Bone marrow (tissue), 2 donors: ENCODE data around the gene CAST.

Experiments used
- DNase-seq, 2 donors: peaks; one replicate each; lab custom pipeline; 2025; lab: John Stamatoyannopoulos, UW

CAST gene

DNA sequence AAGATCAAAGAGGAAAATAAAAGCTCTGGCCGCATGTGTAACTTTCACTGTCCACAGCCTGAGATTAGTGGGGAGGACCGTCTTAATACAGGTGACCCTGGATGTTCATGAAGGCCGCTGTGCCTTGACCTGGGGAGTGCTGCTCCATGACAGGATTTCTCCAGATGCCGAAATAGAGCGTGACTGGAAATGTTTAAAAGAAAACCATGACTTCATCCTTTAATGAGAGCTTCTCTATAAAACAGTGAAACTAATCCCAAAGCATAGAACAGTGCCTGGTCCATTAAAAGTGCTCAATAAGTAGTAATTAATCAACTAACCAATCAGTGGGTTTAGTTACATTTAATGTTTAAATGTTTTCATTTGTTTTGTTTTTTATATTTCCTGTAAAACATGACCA lies 82.8 kb downstream of the CAST start:
- no peak for DNase-seq

DNA sequence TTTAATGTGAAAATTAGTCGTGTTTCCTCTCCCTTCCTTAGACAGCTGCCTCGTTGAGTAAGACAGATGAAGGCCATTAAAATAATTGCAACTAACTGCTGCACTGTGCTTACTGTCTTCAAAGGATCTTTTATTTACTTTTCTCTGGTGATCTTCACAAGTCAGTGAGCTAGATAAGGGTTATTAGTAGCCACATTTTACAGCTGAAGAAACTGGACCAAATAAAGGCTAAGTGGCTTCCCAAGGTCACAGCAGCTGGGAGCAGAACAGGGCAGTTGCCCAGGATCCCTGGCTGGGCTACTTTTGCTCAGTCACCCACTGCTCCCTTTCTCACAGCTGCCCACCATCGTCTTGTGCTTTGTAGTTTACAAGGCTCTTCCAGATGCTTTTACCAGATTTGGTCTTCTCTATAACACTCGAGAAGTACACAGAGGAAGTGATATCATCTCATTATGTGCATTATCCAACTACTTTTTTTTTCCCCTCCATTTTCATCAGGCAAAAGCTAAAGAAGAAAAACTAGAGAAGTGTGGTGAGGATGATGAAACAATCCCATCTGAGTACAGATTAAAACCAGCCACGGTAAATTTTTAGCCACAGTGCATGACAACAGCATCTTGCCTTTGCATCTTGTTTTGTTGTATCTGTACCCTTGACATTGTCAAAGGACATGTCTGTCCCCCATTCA lies 83.8 kb downstream of the CAST start:
- no peak for DNase-seq

DNA sequence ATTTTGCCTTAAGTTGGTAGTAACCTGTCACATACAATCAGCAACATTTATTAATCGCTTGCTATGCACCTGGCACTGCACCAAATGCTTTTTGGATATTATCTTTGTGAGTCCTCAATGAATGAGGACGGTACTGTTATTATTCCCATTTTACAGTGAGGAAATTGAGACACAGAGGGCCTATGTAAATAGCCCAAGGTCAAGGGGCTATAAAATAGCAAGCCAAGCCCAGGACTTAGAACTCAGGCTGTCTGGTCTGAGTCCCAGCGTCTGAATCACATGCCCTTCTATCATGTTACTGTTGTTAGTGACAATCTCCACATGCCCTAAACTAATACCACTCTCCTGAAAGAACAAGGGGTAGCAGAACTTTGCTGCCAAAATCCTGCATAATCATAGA lies 85.5 kb downstream of the CAST start:
- DNase-seq = no peak

DNA sequence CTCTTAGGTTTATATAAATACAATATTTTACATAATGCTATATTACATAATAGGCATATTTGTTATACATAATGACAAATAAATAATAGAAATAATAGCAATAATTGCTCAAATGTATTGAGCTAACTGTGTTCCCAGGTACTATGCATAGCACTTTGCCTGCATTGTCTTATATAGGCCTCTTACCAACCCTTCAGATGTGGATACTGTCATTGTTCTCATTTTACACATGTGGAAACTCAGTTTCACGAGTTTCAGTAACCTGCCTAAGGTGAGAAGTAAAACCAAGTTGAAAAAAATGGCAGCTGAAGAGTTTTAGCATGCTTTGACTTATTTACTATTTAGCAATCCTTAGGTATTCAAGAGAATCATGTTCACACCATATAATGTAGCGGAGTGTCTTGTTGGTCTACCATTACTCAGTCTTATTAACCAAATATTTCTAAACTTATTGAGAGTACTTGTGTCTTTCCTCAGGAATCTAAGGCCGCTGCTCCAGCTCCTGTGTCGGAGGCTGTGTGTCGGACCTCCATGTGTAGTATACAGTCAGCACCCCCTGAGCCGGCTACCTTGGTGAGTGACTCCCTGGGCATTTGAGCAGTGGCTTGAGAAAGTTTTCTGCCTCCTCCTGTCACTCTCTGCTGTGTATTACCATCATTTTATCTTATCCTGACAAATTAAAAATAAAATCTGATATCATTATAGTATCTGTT lies 88.1 kb downstream of the CAST start:
- DNase-seq = no peak

DNA sequence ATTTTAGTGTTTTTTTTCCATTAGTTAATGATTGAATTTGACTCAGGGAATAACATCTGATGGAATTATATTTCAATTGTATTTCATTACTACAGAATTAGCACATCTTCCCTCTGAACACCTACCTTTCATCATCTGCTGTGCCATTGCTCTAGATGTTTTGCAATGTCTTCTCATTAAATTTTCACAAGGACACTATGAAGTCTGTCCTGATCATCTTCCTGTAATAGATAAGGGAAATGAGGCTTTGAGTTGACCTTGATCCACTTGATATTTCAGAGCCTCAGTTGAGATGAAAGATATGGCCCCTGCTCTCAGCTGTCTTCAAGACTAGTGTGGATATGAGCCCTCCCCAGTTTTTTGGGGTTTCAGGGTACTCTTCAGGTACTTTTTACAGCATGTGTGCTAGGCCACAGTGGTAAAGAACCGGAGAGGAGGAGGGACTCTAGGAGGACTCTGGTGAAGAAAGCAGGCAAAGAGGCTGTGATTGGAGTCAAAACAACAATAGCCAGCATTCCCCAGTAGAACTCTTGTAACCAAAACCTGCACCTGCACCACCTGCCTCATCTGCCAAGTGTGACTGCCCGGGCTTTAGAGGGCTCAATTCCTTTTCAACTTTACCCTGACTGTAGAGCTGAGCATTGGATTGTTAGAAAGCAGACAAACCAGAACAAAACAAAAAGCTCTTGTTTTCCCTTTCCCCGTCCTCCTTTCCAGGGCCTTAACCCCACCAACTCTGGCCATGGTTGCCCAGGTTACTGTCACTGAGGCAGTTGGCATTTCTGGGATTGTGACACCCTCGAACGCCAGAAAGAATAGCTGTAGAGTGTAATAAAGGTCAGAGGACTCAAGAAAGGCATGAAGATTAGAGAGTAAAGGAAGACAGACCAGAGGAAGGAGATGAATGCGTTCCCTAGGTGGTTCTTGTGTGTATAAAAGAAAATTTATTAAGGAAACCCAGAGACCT lies 89.3 kb downstream of the CAST start:
- no peak for DNase-seq

DNA sequence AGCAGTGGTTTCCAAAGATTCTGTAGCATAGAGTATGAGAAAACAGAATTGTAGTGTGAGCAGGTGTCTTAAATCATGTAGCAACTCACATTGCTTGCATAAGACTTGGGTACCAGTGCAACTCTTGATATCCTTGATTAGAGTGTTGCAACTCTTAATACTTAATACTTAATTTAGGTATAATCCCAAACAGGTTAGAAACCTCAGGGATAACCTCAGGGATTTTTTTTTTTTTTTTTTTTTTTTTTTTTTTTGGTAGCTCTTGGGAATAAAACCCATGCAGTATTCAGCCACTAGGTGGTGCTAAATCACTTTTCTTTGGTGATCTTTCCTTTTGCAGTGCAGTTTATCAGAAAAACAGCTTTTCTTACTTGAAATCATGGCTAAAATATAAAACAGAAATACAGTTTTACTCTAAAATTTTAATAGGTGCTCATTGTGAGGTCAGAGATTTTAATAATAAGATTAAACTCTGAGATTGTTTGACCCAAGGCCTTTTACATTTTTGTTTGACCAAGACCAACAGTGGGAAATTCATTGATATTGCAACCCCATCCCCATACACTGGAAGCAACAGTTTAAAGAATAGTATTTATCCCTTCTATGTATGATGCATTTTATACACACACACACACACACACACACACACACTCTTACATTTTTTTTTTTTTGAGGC lies 90.3 kb downstream of the CAST start:
- peak in 1 of 2 donors; percentile 48 for DNase-seq

DNA sequence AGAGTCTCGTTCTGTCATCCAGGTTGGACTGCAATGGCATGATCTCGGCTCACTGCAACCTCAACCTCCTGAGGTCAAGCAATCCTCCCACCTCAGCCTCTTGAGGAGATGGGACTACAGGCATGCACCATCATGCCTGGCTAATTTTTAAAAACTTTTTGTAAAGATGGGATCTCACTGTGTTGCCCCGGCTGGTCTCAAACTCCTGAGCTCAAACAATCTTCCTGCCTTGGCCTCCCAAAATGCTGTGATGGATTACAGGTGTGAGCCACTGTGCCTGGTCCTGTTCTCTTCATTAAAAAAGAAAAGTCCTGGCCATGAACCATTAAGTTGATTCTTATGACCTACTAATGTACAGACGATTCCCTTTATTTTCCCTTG lies 90.8 kb downstream of the CAST start:
- no peak for DNase-seq

DNA sequence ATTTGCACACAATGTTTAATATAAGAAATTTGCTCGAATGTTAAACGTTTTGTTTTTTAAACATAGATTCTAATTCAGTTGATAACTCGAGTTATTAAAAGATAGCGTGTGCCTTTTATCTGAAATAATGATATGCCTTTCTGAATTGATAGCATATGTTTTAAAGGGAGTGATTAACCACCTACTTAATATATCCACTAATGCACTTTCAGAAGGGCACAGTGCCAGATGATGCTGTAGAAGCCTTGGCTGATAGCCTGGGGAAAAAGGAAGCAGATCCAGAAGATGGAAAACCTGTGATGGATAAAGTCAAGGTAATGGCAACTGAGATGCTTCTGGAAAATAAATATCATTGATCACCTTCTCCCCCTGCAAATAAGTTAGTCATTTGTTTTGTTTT lies 91.7 kb downstream of the CAST start:
- no peak for DNase-seq

DNA sequence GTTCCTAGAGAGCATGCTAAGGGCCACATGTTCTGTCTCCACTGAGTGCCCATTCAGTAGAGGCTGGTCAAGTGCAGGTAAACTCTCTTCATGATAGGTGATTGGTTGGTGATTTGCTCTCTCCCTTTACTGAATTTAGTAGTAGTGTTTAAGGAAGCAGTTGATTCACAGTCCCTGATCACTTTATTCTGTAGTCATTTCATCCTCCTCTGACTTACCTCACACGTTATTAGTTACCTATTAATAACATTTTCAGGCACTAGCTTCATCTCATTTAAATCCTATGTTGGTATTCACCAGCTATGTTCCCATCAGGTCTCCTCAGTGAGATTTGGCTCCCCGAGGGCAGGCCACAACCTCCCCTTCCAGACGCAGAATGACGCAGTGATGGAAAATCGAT lies 93.7 kb downstream of the CAST start:
- DNase-seq = no peak

DNA sequence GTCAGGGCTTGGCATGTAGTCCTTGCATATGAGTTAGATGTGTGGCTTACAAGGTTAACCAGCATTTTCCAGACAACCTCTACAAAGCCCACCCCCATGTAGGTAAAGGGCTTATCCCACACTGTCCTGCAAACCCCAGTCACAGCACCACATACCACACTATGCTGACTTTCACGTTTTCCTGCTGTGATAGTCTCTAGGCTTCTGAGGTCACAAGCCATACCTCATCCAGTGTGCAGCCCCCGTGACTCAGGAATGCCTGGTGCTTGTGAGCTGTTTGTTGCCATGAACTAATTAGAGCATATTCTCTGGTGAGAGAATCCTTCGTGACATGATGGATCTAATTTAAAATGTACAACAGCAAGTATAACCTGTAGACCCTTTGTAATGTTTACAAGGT lies 94.8 kb downstream of the CAST start:
- no peak for DNase-seq

DNA sequence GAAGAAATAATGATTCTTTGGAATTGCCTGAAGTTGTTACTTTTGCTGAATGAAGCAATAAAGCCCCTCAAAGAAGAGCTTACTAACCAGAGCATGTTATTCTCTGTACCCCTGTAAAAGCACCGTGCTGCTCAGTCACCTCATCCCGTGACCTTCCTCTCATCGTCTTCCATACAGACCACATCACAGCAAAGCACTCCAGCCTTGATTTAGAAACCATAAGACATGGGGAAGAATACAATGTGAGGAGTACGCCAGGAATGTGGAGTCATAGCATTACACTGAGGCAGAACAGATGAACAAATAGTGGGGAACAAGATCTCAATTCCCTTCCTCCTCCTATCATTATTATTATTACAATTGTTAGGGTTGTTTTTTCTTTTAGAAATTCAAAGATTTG lies 96.4 kb downstream of the CAST start:
- no peak for DNase-seq

DNA sequence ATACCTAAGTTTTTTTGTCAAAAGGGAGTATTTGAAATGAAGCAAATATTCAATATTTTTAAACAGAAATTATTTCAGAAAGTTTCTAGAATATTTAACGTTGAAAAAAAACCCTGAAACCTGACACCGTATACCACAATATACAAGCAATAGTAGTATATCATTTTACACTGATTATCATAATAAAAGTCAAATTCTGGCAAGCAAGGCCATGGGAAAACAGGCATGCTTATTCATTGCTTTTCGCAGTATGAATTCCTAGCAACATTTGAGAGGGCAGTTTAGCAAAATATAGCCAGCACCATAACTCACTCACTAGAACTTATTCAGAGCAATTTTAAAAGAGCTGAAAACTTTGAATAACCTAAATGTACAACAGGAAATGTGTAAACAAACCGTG lies 99.4 kb downstream of the CAST start:
- no peak for DNase-seq

DNA sequence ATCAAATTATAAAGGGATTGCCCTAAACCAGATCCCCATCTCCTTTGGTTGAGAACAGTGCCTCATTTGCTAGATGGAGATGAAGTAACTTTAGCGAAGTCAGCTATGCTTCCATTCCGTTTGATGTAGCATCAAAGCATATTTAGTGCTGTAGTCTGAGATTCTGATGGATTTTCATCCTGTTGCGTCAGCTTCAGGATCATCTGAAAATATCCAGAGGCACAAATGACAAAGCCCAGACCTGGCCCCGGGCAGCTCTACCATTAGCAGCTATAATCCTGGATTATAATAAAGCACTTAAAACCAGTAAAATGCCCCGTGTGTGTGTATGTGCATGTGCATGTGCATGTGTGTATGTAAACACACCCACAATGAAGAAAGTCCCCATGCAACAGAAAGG lies 100.8 kb downstream of the CAST start:
- DNase-seq = no peak

DNA sequence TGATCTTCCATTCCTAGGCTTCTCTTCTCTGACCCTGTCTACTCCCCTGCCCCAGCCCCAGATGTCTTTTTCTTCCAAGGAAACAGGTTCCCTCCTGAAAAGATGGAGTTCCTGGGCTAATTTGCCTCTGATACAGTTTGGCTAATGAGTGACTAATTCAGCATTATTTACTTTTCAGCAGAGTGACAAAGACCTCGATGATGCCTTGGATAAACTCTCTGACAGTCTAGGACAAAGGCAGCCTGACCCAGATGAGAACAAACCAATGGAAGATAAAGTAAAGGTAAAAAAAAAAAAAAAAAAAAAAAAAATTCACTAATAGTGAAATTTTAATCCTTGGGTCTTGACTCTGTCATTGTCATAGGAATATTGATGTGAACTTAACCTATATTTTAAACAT lies 102.9 kb downstream of the CAST start:
- no peak for DNase-seq

DNA sequence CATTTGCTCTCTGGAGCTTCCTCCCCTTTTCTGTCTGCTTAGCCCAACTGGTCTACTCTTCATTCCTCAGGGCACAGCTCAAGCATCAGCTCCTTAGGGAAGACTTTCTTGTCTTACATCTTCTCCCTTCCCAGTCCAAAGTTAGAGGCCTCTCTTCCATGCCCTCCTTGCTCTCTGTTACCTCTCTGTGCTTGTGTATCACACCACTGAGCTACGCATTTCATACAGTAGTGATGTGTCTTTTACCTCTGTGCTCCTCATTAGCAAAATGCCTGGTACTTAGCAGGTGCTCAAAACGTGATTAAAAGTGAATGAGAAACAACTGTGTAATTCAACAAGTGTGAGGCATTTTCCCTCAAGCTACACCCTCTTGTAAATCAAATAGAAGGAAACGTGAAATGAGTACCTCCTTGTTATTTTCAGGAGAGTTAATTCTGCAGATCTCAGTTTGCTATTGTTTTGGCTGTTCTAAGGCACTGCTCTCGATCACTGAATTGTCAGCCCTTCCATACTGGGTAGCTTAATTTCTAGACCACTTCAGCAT lies 106.6 kb downstream of the CAST start:
- DNase-seq = no peak

DNA sequence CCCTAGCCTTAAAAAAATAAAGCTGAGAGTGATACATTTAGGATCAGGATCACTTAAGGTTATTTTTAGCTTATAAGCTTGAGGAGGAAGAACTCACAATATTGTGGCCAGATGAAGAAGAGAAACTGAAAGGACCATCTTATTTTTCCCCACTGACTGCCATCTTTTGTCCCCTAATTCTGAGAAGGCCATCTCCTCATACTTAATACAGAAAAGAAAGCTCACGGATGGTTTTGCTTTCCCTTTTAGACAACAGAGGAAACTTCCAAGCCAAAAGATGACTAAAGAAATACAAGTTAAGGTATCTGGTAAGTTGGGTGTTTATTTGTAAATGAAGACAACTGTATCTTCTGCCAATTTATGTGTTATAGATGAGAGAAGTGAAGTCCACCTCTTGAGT lies 109.2 kb downstream of the CAST start:
- peak in 1 of 2 donors; percentile 58 for DNase-seq

DNA sequence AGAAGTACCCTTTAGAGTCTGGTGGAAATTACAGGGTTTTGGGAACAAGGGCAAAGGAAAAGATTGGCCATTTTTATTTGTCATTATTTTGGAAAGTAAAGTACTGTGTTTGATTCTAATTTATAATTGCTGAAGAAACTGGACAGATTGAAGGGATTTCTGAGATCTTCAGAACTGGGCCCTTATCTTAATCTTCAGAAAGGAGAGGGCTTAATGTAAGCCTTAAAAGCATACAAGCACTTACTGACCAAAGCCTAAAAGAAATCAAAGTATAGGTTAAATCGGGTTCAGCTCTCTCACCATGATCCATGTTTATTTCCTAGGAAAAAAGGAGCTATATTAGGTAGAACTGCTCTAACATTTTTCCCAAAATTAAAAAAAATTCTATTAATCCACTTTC lies 109.9 kb downstream of the CAST start:
- no peak for DNase-seq

DNA sequence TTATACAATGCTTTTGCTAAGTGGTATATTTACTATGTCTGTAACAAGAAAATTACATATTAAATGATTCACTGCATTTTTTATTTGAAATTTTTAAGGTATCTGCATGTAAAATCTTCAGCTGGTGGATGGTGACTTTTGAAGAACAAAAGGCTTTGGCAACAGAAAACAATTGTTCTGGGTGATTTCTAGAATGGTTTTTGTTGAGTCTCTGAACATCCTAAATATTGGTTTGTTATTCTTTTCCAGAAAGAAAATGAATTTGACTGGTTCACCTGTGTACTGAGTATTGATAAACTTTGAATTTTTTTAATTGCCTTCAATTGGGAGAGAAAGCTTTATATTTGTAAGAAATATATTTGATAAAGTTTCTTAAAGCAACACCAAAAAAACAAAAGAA lies 110.4 kb downstream of the CAST start:
- no peak for DNase-seq

DNA sequence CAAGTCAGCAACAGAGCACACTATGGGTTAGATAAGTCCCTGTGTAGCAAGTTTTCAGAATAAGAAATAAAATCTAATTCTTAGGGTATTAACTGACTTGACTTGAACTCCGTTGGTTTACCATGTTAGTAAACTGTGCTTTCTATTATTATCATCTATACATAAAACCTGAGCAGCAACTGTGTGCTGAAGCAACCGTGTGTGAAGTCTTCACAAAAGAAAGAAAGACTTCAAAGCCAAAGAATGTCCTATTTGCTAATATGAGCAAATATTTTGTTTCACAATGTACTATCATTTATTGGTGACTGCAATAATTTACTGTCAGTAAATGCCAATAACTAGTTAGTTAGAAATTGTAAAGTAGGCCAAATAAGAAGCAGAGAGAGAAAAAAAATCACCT lies 112.9 kb downstream of the CAST start:
- no peak for DNase-seq

DNA sequence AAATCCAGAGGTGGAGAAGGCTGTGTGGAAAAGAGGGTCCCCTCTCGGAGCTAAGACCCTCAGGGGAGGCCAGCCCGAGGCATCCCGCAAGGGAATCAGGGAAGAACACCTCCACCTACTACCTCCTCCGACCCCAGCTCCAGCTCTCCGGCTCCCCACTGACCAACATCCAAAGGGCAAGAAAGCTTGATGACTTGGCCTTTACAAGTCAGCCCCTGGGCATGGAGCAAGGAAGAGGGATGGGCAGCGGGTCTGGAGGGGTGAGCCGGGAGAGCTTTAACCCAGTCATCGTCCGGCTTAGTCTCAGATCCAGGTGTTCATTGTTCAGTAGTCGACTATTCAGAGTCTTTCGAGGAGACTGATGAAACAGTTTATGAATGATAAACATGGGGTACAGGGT lies 113.5 kb downstream of the CAST start:
- DNase-seq = no peak

DNA sequence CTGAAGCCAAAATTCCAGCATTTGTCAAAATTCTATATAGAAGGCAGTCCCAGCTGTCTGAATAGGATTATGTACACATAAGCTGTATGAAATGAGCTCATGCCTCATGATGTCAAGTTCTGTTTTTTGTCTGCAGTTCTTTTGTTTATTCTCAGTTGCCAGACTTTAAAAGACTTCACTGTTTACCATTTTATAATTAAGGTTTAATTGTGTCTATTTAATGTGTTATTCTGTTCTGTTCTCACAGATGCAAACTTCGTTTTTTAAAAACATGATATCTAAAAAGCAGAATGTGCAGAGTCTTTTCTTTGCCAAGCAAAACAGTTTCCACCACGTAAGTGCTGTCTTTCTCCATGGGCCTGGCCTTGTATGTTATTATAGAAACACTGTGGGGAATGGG lies 114.4 kb downstream of the CAST start:
- no peak for DNase-seq

DNA sequence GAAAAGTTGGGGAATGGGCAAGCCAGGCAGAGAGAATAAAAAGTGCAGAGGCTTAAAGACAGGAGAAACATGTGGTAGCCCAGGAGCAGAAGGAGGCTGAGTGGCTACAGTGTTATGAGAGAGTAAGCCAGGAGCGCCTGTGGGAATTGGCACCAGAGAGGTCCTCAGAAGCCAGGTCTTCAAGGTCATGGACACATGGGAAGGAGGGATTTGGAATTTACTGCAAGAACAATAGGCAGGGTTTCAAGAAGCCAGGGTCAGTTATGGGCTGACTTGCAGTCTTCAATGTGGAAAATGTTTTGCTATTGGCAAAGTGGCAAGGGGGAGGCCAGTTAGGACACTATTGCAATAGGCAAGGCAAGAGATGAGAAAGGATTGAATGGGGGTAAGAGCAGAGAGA lies 116.2 kb downstream of the CAST start:
- no peak for DNase-seq
